Endometrial microvascular endothelial cells (primary cell): ENCODE results near the gene NUDT13. TPM values are rescaled to one million over a fixed set of nuclear protein-coding genes. Genes with fewer than 3 reads are reported as not detected.
"Not testable (repeated sequence)": the region's sequence is repeated elsewhere in the genome, so short reads cannot be mapped to it uniquely, and the experiment has no call there.

Experiments
- in situ Hi-C: cut with HindIII; loops from 2 replicates; pipeline ENCODE4 v1.10.0; 2017; ENCODE audit warnings: low sequenced_read_pairs, low pct_unique_long_range_greater_than_20kb; ENCODE audit errors: inconsistent ontology term
- total RNA-seq: library from RNA; depleted of rRNA; stranded (reverse); fragments of >200 nt; gene quantifications from one replicate; pipeline ENCODE4 v1.2.3, GENCODE V29; 2015; ENCODE audit errors: inconsistent ontology term

Gene NUDT13
- total RNA-seq, 1 donor from 2014 or later: 0.74 TPM

DNA sequence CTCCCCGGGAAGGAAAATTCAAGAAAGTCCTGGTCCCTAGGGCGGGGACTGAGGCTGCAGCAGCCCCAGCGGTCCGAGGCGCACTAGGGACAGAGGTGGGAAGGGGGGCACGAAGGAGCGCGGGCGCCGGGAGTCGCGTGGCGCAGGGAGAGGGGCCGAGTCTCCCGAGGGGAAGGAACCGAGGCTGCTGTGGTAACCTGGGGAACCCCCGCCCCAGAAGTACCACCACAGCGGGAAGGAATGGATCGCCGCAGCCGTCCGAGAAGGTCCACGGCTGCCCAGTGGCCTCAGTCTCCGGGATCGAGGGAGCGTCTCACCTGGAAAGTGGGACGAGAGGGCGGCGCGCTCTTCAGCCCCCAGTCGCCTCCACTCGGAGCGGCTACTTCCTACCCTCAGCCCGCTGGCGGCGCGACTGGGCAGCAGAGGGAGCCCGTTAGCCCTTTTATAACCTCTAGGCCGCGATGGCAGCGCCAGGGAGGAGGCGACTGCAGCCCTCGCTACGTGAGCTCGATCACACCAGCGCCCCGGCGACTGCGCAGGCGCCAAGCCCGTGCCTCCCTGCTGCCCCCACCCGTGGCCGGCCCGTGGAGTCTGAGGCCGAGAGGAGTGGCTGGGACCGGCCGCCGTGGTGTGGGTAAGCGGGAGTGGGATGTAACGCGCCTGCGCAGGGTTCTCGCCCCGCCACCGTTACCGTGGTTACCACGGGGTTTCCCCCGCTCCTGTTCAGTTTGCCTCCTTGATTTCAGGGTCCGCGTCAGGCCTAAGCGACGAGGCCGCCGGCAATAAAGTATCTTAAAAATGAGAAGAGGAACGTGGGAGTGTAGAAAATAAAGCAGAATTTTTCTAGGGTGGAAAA, 13.6 kb upstream of the NUDT13 start, which contains the start of gene P4HA1:
Gene P4HA1, minus strand, starts transcription at position 418 of the 856 bp plus-strand sequence. CDS start 21,983 bp downstream, outside the sequence.
- in situ Hi-C loops: loop anchor here (5.0 kb wide), 1 partner anchor 41 kb away; no protein-coding TSS in a partner anchor

DNA sequence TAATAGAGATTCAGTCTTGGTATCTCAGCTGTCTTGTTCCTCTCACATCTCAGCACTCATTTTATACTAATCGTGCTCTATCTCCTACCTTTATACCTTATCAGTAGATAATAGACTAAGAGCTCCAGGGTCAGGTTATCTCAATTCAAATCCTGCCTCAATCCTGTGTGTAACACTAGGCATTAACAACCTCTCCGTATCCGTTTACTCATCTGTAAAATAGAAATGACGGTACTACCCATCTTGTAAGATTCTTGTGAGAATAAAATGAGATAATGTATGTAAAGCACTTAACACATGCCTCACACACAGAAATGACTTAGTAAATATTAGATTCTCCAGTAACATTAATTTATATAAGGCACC, 13.0 kb upstream of the NUDT13 start:
- in situ Hi-C loops: loop anchor here (5.0 kb wide), 1 partner anchor 40 kb away; no protein-coding TSS in a partner anchor

DNA sequence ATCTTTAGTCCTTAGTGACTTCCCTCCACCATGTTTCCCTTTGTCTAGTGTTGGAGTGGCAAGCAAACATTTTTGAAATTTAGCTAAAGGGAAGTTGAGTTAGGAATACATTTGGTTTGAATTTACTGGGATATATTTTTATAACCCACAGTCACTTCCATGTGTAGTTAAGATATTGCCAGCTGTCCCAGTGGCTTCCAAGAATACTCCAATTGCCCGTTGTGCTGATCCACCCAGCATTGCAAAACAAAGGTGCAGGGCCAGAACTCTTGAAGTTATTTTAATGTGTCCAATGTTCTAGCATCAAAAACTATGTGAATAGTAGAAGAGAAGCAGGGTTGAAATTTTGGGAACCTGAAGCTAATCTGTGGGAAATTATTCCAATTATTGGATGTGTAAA, 11.1 kb upstream of the NUDT13 start:
- in situ Hi-C loops: loop anchor here (5.0 kb wide), 1 partner anchor 38 kb away; no protein-coding TSS in a partner anchor

DNA sequence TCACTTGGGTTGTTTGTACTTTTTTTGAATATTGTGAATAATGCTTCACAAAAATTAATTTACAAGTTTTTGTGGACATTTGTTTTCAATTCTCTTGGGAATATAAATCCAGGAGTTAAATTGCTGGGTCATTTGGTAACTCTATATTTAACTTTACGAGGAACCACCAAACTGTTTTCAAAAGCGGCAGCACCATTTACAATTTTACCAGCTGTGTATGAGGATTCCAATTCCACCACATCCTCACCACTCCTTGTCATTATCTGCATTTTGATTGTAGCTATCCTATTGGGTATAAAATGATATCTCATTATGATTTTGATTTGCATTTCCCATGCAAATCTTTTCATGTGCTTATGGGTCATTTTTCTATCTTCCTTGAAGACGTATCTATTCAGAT, 4.0 kb upstream of the NUDT13 start:
- in situ Hi-C loops: no loop called here

DNA sequence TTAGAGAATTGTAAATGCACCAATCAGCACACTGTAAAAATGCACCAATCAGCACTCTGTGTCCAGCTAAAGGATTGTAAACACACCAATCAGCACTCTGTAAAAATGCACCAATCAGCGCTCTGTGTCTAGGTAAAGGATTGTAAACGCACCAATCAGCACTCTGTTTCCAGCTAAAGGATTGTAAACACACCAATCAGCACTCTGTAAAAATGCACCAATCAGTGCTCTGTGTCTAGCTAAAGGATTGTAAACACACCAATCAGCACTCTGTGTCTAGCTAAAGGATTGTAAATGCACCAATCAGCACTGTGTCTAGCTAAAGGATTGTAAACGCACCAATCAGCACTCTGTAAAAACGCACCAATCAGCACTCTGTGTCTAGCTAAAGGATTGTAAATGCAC, 1.0 kb upstream of the NUDT13 start:
- in situ Hi-C loops: not testable (repeated sequence)

DNA sequence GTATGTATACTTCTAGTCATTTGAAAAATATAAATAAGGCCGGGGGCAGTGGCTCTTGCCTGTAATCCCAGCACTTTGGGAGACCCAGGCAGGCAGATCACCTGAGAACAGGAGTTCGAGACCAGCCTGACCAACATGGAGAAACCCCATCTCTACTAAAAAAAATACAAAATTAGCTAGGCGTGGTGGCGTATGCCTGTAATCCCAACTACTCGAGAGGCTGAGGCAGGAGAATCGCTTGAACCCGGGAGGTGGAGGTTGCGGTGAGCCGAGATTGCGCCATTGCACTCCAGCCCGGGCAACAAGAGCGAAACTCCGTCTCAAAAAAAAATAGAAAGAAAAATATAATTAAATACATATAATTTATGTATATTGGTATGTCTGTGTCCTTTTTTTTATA, 1.8 kb downstream of the NUDT13 start:
- in situ Hi-C loops: not testable (repeated sequence)

DNA sequence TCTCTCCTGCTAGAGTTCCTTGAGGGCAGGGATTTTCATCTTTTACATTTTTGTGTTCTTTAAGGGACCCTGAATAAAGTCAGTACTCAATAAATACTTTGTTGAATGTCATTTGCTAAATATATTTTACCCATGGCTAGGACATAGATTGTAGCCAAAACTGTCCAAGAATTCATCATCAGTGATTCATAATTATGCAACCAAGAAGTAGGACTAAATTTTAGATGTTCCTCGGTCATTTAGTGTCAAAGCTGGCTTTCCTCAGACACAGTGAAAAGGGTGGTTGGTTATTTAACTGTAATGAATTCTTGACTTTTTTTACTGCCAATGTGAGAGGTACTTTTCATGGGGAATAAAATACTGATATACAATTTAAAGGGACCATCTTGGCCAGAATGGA, 3.3 kb downstream of the NUDT13 start:
- in situ Hi-C loops: no loop called here

DNA sequence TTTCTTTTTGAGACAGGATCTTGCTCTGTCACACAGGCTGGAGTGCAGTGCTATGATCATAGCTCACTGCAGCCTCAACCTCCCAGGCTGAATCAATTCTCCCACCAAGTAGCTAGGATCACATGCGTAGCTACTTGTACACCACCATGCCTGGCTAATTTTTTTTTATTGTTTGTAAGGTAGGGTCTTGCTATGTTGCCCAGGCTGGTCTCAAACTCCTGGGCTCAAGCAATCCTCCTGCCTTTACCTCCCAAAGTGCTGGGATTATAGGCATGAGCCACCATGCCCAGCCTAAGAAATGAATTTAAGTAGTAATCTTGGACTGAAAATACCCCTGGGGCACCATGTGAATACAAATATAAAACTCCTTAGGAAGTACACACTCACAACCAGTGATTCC, 5.8 kb downstream of the NUDT13 start:
- in situ Hi-C loops: no loop called here

DNA sequence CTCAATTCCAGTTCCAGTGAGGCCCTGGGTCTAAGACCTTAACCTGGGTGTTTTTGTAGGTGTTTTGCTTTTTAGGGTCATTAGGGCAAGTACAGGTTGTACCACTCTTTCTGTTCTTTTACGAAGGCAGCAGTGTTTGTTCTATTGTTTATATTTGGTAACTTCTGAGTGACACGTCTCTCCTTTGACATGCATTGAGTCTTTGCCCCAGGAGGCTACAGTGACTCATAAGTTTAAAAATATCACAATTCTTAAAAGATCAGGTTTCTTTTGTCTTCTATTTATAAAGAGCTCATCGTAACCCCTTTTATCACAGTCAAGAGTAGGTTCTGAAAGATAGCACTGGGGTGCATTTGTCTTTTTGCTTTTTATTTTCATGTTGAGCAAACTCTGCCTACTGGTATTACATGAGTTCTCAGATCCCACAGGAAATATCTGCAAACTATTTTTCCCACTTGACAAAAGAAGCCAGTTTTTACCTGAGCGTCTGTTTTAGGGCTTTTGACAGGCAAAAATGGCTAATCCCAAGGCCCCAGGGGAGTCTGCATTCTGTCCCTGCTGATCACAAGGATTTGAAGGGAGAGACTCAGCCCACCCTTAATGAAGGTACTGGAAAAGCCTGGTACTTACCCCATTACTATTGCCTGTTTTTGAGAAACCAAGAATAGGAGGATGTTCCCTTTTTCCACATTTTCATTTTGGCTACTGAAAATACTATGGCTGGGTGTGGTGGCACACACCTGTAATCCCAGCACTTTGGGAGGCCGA, 7.9 kb downstream of the NUDT13 start:
- in situ Hi-C loops: no loop called here

DNA sequence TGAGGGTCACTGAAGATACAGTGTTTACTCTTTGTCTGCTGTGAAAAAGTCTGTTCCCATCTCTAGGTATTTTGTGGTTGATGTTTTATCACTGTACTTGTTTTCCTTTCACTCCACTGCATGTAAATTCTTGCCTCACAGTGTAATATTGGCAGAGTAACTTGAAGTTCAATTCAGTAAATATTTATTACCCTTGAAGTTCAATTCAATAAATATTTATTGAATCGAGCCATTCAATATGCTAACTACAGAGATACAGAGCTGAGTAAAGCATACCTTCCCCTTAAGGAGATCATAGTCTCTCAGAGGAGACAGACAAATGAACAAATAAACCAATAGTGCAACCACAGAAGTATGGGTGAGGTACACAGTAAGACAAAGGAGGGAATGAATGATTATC, 9.2 kb downstream of the NUDT13 start:
- in situ Hi-C loops: no loop called here

DNA sequence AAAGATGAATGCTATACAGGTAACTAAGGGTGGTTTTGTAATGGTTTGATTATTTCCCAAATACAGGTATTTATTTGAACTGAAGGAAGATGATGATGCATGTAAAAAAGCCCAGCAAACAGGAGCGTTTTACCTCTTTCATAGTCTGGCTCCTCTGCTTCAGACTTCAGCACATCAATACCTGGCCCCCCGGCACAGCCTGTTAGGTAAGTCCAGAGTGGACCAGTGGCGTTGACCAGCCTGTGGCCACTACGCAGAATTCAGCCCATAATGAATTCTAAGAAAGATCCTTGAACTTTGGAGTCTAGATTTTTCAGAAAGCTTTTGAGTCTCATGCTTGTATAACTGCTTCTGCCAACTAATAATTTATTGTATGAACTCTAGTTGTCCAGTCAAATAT, 9.7 kb downstream of the NUDT13 start:
- in situ Hi-C loops: no loop called here

DNA sequence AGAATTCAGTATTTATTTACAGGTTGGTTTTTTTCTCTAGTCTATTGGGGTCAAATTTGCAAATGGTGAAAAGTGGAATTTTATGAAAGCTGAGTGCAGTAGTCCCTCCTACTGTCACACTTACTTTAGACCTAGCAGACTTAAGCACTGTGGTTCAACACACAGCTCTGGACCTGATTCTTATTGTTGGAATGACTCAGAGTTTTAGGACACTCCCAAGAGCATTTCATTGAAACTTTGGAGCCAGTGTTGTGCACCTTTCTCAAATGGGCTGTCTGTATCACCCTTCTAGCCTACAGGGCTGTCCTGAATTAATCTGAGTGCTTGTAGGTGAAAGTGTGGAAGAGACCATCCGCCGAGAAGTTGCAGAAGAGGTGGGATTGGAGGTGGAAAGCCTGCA, 16.1 kb downstream of the NUDT13 start:
- in situ Hi-C loops: no loop called here

DNA sequence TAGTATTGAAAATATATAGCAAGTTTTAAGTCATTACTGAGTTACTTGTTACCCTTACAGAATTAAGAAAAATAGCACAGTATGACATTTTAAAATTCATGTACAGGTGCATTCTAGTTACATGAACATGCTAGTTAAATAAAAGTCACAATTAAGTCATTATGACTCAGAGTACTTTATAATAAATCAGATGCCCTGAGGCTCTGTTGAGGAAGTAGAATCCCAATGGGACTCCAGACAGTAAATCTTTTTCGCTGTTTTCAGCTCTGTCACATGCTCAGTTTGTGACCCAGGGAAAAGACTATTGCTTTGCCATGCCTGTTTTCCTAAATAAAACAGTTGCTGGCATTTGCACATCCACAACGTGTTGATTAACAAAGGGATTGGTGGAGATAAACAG, 21.0 kb downstream of the NUDT13 start:
- in situ Hi-C loops: no loop called here

DNA sequence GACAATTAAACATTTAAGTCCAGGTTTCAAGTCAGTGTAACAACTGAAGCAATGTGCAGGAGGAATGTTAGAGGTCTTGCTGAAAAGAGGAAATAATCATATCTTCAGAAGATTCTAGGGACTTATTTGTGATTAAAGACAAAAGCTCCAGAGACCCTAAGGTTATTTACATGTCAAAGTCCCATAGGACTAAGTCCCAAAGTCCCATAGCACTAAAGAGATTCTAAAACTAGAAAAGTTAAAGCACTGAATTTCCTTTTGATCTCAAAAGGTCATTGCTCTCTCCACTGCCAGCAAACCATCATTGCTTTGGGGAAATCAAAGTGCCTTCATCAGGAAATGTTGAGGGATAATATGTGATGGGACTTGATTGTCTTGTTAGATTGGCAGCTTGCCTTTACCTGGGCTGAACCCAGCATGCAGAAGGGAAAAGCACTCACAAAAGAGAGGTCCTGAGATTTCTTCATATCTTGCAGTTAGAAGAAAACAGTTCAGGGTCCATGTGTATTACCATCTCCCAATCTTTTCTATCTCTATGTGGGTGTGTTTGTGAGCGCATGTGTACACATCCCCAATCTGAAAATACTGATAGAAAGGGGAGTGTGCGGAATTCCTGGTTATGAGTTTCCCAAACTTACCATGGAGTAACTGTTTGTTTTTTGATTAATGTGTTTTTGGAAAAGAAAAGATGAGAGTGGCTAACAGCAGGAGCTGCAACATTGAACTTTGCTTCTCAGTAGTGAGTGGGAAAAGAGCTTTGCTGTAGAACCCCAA, 21.8 kb downstream of the NUDT13 start:
- in situ Hi-C loops: no loop called here

DNA sequence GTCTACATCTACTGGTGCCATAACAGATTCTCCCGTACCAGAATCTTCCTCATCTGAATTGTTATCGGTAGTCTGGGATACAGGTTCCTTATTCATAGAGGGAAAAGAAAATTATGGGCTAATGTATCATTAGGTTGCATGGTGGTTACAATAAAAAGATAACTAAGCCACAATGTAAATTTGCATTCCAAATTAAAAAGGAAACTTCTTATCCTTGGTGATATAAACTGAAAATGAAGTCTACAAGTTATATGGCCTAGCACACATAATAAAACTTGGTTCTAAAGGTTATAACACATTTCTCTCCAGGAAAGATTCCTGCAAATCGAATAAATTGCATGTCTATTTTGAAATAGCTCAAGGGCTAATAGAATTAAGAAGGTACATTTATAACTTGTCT, 24.5 kb downstream of the NUDT13 start:
- in situ Hi-C loops: loop anchor here (5.0 kb wide), 1 partner anchor 37 kb away; the partner anchor contains the start of gene P4HA1

DNA sequence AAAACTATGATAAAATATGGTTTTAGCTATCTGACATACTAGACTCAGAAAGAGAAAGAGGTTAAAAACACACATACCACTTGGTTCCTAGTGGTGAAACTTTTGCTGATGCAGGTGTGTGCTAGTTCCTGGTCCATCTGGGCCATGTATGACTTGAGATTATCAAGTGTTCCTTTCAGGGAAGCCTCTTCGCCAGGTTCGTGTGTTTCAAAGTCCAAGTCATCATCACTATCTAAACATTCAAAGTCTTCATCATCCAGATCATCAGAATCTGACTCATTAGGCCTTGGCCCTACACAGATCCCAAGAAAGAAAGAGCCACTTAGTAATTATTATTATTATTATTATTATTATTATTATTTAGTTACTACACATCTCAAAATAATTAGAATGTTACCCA, 26.4 kb downstream of the NUDT13 start:
- in situ Hi-C loops: loop anchor here (5.0 kb wide), 1 partner anchor 39 kb away; the partner anchor contains the start of gene P4HA1

DNA sequence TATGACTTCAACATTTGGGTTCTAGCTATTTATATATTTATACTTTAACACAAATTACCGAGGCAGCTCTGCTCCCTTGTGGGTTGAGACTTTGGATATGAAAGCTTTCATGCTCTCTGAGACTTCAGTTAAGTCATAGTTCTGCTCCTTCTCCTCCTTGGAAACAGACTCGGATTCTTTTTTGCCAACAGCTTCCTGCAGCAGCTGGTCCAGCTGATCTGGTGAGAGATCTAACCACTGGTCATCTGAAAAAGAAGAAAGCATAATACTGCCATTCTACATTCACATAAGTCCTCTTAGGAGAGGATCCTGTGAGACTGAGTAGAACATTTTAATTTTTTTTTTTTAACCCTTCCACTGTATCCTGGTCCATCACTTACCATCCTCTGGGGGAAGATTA, 29.0 kb downstream of the NUDT13 start:
- in situ Hi-C loops: loop anchor here (5.0 kb wide), 1 partner anchor 42 kb away; the partner anchor contains the start of gene P4HA1

DNA sequence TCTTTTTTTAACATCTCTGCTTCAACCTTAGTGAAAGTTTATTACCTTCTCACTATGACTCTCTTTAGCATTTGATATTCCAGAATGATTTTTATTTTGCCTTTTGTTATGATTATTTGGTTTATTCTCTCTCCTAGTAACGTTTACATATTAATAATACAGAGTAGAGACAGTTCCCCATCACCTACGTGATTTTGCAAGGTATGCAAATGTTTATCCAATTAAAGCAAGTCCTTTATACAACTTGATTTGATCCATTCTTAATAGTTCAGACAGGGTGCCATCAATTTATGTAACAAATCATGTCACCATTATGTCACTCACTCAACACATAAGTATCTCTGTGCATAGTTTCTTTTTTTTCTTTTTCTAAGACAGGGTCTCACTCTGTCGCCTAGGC, 31.3 kb downstream of the NUDT13 start:
- in situ Hi-C loops: no loop called here
